Activated T-helper 17 cell treated with anti-CD3 and anti-CD28 coated beads, Interleukin-2, amount 50 U/mL, for 72 hours (primary cell): ENCODE results near the gene SPRR3. TPM values are rescaled to one million over a fixed set of nuclear protein-coding genes. Genes with fewer than 3 reads are reported as not detected.

Experiments used
- total RNA-seq, 2 donors: library from RNA; stranded (reverse); gene quantifications; one replicate each; pipeline ENCODE4 v1.2.3, GENCODE V29; 2022

Gene SPRR3
- total RNA-seq, 2 donors from 2014 or later: not detected

Other genes starting within 250 kb of the SPRR3 start
- not detected for gene KPRP, start 243.7 kb upstream of the SPRR3 start, total RNA-seq
- gene LCE1F, start 226.6 kb upstream of the SPRR3 start, total RNA-seq: not detected
- not detected for gene LCE1E, start 215.5 kb upstream of the SPRR3 start, total RNA-seq
- not detected for gene LCE1D, start 205.0 kb upstream of the SPRR3 start, total RNA-seq
- gene LCE1C, start 195.1 kb upstream of the SPRR3 start, total RNA-seq: not detected
- not detected for gene LCE1B, start 189.8 kb upstream of the SPRR3 start, total RNA-seq
- not detected for gene LCE1A, start 174.3 kb upstream of the SPRR3 start, total RNA-seq
- gene LCE6A, start 158.9 kb upstream of the SPRR3 start, total RNA-seq: not detected
- not detected for gene LCE7A, start 141.8 kb upstream of the SPRR3 start, total RNA-seq
- gene SMCP, start 123.4 kb upstream of the SPRR3 start, total RNA-seq: not detected
- gene IVL, start 93.2 kb upstream of the SPRR3 start, total RNA-seq: not detected
- not detected for gene SPRR5, start 54.5 kb upstream of the SPRR3 start, total RNA-seq
- gene SPRR4, start 31.1 kb upstream of the SPRR3 start, total RNA-seq: not detected
- not detected for gene SPRR1A, start 17.7 kb upstream of the SPRR3 start, total RNA-seq
- not detected for gene SPRR1B, start 29.5 kb downstream of the SPRR3 start, total RNA-seq
- gene SPRR2D, start 39.4 kb downstream of the SPRR3 start, total RNA-seq: not detected
- gene SPRR2A, start 55.8 kb downstream of the SPRR3 start, total RNA-seq: not detected
- gene SPRR2B, start 69.9 kb downstream of the SPRR3 start, total RNA-seq: not detected
- not detected for gene SPRR2E, start 92.8 kb downstream of the SPRR3 start, total RNA-seq
- gene SPRR2F, start 111.8 kb downstream of the SPRR3 start, total RNA-seq: not detected
- gene SPRR2G, start 149.1 kb downstream of the SPRR3 start, total RNA-seq: not detected
- not detected for gene LELP1, start 201.7 kb downstream of the SPRR3 start, total RNA-seq
- gene PRR9, start 215.8 kb downstream of the SPRR3 start, total RNA-seq: not detected